T-helper 1 cell treated with Interleukin-12 subunit alpha and Interleukin-12 subunit beta and Interleukin-4 antibody, amounts not matched to agents 30 μg/mL and 1 μg/mL, for 36 hours (primary cell): ENCODE data around the gene SPHK2.

ENCODE experiments used
- H3K27ac Mint-ChIP-seq: one replicate; pipeline ENCODE4 v1.8.0; 2021; ENCODE audit warnings: mild to moderate bottlenecking, mixed read lengths
- H3K27me3 Mint-ChIP-seq: one replicate; pipeline ENCODE4 v1.8.0; 2021; ENCODE audit warnings: low read depth, mixed read lengths
- H3K36me3 Mint-ChIP-seq: one replicate; pipeline ENCODE4 v1.8.0; 2021; ENCODE audit warnings: low read depth, mixed read lengths
- H3K4me1 Mint-ChIP-seq: one replicate; pipeline ENCODE4 v1.8.0; 2021; ENCODE audit warnings: low read depth, mixed read lengths
- H3K4me3 Mint-ChIP-seq: one replicate; pipeline ENCODE4 v1.8.0; 2021; ENCODE audit warnings: mild to moderate bottlenecking, moderate library complexity, mixed read lengths
- H3K9me3 Mint-ChIP-seq: one replicate; pipeline ENCODE4 v1.8.0; 2021; ENCODE audit warnings: mixed read lengths

SPHK2 gene

GRCh38 chr19:48613852-48614435 lies 5.4 kb upstream of the SPHK2 start:
- Mint-ChIP-seq H3K27ac (no peak overlapping the region), H3K4me3 (no peak overlapping the region), H3K27me3 (no peaks in the 10 kb centered on the region), H3K36me3 (peaks cover 27% of the 10 kb centered on the region), H3K4me1 (peaks cover 12% of the 10 kb centered on the region), H3K9me3 (no peaks in the 10 kb centered on the region)

- Mint-ChIP-seq H3K4me3 (no peak within 1 kb of the TSS), H3K27me3 (no peaks in the 10 kb centered on the region), H3K9me3 (no peaks in the 10 kb centered on the region), H3K4me1 (peaks cover 14% of the 10 kb centered on the region), H3K36me3 (peaks cover 30% of the 10 kb centered on the region), H3K27ac (no peak within 1 kb of the TSS)
Observed at GRCh38 chr19:48614436-48615230, 4.7 kb upstream of the SPHK2 start, which contains the start of gene FAM83E. FAM83E (minus strand) TSS chr19:48615076; CDS start chr19:48613372, 1,704 bp downstream.

GRCh38 chr19:48615231-48616040 lies 3.9 kb upstream of the SPHK2 start:
- Mint-ChIP-seq H3K27me3 (no peaks in the 10 kb centered on the region), H3K9me3 (no peaks in the 10 kb centered on the region), H3K27ac (no peak overlapping the region), H3K4me3 (no peak overlapping the region), H3K36me3 (peaks cover 31% of the 10 kb centered on the region), H3K4me1 (peaks cover 21% of the 10 kb centered on the region)

GRCh38 chr19:48616041-48616436 lies 3.3 kb upstream of the SPHK2 start:
- no peak overlapping the region for H3K27ac Mint-ChIP-seq
- H3K9me3 Mint-ChIP-seq = no peaks in the 10 kb centered on the region
- peaks cover 31% of the 10 kb centered on the region for H3K36me3 Mint-ChIP-seq
- H3K27me3 Mint-ChIP-seq = no peaks in the 10 kb centered on the region
- peak overlapping the region; percentile 55 for H3K4me3 Mint-ChIP-seq
- H3K4me1 Mint-ChIP-seq = peaks cover 21% of the 10 kb centered on the region

GRCh38 chr19:48616491-48617056 lies 2.7 kb upstream of the SPHK2 start:
- H3K4me1 Mint-ChIP-seq = peaks cover 24% of the 10 kb centered on the region
- H3K9me3 Mint-ChIP-seq = no peaks in the 10 kb centered on the region
- H3K36me3 Mint-ChIP-seq = peaks cover 34% of the 10 kb centered on the region
- no peak overlapping the region for H3K27ac Mint-ChIP-seq
- no peaks in the 10 kb centered on the region for H3K27me3 Mint-ChIP-seq
- peak overlapping the region; percentile 98 for H3K4me3 Mint-ChIP-seq

- Mint-ChIP-seq H3K9me3 (no peaks in the 10 kb centered on the region), H3K27ac (peak overlapping the region; percentile 99), H3K27me3 (no peaks in the 10 kb centered on the region), H3K36me3 (peaks cover 38% of the 10 kb centered on the region), H3K4me1 (peaks cover 29% of the 10 kb centered on the region), H3K4me3 (peak overlapping the region; percentile 98)
Observed at GRCh38 chr19:48617146-48617937, 2.0 kb upstream of the SPHK2 start.

GRCh38 chr19:48618278-48618915 lies 909 bp upstream of the SPHK2 start:
- Mint-ChIP-seq H3K9me3 (no peaks in the 10 kb centered on the region), H3K36me3 (peaks cover 42% of the 10 kb centered on the region), H3K27ac (peak overlapping the region; percentile 99), H3K4me1 (peaks cover 32% of the 10 kb centered on the region), H3K27me3 (no peaks in the 10 kb centered on the region), H3K4me3 (peak overlapping the region; percentile 98)

- H3K4me3 Mint-ChIP-seq = peak overlapping the region; percentile 98
- H3K4me1 Mint-ChIP-seq = peaks cover 40% of the 10 kb centered on the region
- H3K36me3 Mint-ChIP-seq = peaks cover 48% of the 10 kb centered on the region
- peak overlapping the region; percentile 99 for H3K27ac Mint-ChIP-seq
- no peaks in the 10 kb centered on the region for H3K9me3 Mint-ChIP-seq
- no peaks in the 10 kb centered on the region for H3K27me3 Mint-ChIP-seq
Observed at GRCh38 chr19:48619692-48620585, 633 bp downstream of the SPHK2 start.

GRCh38 chr19:48623556-48624066 lies 4.3 kb downstream of the SPHK2 start:
- Mint-ChIP-seq H3K27me3 (no peaks in the 10 kb centered on the region), H3K4me1 (peaks cover 37% of the 10 kb centered on the region), H3K4me3 (peak overlapping the region; percentile 85), H3K36me3 (peaks cover 29% of the 10 kb centered on the region), H3K27ac (peak overlapping the region; percentile 97), H3K9me3 (no peaks in the 10 kb centered on the region)

- Mint-ChIP-seq H3K27ac (peak overlapping the region; percentile 97), H3K4me1 (peaks cover 37% of the 10 kb centered on the region), H3K9me3 (no peaks in the 10 kb centered on the region), H3K36me3 (peaks cover 29% of the 10 kb centered on the region), H3K27me3 (no peaks in the 10 kb centered on the region), H3K4me3 (peak overlapping the region; percentile 85)
Observed at GRCh38 chr19:48624067-48624594, 4.8 kb downstream of the SPHK2 start.

- Mint-ChIP-seq H3K27ac (peak overlapping the region; percentile 52), H3K4me1 (peaks cover 31% of the 10 kb centered on the region)
Observed at GRCh38 chr19:48624791-48625723, 5.8 kb downstream of the SPHK2 start.

More at GRCh38 chr19:48624791-48625723, 5.8 kb downstream of the SPHK2 start:
- peak overlapping the region; percentile 85 for H3K4me3 Mint-ChIP-seq
- no peaks in the 10 kb centered on the region for H3K27me3 Mint-ChIP-seq
- no peaks in the 10 kb centered on the region for H3K9me3 Mint-ChIP-seq
- peaks cover 28% of the 10 kb centered on the region for H3K36me3 Mint-ChIP-seq
